ENCODE data around the gene IRF7. TPM values are rescaled to one million over a fixed set of nuclear protein-coding genes. Genes with fewer than 3 reads are reported as not detected.

Gene IRF7
- total and polyA plus RNA-seq, 2 donors (not counting 3 experiments of a cell fraction or from before 2014, with no cell fraction given): 12.6 to 14.7 TPM

- TF ChIP-seq EZH2 (IDR thresholded peaks at IDR 0.05; ENCODE audit: borderline replicate concordance, low read depth, low read length, severe bottlenecking) (no peak), POLR2AphosphoS5 (IDR thresholded peaks at IDR 0.05; ENCODE audit: insufficient read depth, low read depth, low read length) (no peak), GATA2 (IDR thresholded peaks at IDR 0.05; ENCODE audit: insufficient read depth, insufficient read length, low read depth, low read length) (no peak), JUN (IDR thresholded peaks at IDR 0.05; ENCODE audit: borderline replicate concordance, insufficient read depth, insufficient read length, low read depth) (no peak), MYC (IDR thresholded peaks at IDR 0.05; ENCODE audit: low read depth, low read length) (no peak), POLR2A (IDR thresholded peaks at IDR 0.05; ENCODE audit: low read depth, low read length) (no peak), FOS (IDR thresholded peaks at IDR 0.05; ENCODE audit: borderline replicate concordance, insufficient read depth, low read length) (no peak)
- TF ChIP-seq, protein P1, sequence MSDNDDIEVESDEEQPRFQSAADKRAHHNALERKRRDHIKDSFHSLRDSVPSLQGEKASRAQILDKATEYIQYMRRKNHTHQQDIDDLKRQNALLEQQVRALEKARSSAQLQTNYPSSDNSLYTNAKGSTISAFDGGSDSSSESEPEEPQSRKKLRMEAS (IDR thresholded peaks at IDR 0.05; ENCODE audit: insufficient read depth, insufficient read length): no peak
- TF ChIP-seq, protein P2, sequence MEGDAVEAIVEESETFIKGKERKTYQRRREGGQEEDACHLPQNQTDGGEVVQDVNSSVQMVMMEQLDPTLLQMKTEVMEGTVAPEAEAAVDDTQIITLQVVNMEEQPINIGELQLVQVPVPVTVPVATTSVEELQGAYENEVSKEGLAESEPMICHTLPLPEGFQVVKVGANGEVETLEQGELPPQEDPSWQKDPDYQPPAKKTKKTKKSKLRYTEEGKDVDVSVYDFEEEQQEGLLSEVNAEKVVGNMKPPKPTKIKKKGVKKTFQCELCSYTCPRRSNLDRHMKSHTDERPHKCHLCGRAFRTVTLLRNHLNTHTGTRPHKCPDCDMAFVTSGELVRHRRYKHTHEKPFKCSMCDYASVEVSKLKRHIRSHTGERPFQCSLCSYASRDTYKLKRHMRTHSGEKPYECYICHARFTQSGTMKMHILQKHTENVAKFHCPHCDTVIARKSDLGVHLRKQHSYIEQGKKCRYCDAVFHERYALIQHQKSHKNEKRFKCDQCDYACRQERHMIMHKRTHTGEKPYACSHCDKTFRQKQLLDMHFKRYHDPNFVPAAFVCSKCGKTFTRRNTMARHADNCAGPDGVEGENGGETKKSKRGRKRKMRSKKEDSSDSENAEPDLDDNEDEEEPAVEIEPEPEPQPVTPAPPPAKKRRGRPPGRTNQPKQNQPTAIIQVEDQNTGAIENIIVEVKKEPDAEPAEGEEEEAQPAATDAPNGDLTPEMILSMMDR (IDR thresholded peaks at IDR 0.05; ENCODE audit: extremely low read depth in 1 of 2, insufficient read depth in 1 of 2, low read depth in 1 of 2, low read length in 2 of 2): no peak
- Histone ChIP-seq H3K4me3 (replicated peaks in 1 of 3; ENCODE audit: insufficient read depth in 1 of 3, low read depth in 1 of 3, low read length in 3 of 3) (no peak overlapping the region), H3K9ac (replicated peaks; ENCODE audit: extremely low read depth, insufficient read depth, low read length) (no peak overlapping the region), H3K9me1 (replicated peaks; ENCODE audit: control insufficient read depth, extremely low read depth, insufficient read depth, low read length) (no peaks in the 10 kb centered on the region), H3K9me3 (replicated peaks; ENCODE audit: control insufficient read depth, insufficient read depth, low read length) (no peaks in the 10 kb centered on the region), H3K79me2 (ENCODE audit: control insufficient read depth, insufficient read depth, low read length) (no peaks in the 10 kb centered on the region), H2AFZ (ENCODE audit: low read depth, low read length) (no peak overlapping the region), H3K27ac (ENCODE audit: insufficient read depth, low read depth, low read length) (no peak overlapping the region), H3K27me3 (ENCODE audit: control insufficient read depth in 2 of 2, insufficient read depth in 2 of 2, low read length in 2 of 2) (peaks cover 2 to 12% of the 10 kb centered on the region in 2 experiments), H3K4me2 (ENCODE audit: insufficient read depth, low read length) (no peak overlapping the region), H3K36me3 (ENCODE audit: control insufficient read depth in 2 of 2, extremely low read depth in 1 of 2, insufficient read depth in 2 of 2, low read length in 2 of 2) (no peaks in the 10 kb centered on the region), H4K20me1 (replicated peaks; ENCODE audit: control insufficient read depth, extremely low read depth, insufficient read depth, low read length) (no peaks in the 10 kb centered on the region), H3K4me1 (ENCODE audit: control insufficient read depth, extremely low read depth, insufficient read depth, low read length) (no peaks in the 10 kb centered on the region)
- dilution Hi-C loops (cut with MboI; ENCODE audit: extremely low pct_ligation_motif_present, low sequenced_read_pairs): no loop called here
- intact Hi-C loops (cut with micrococcal nuclease): no loop called here
- ChIA-PET POLR2A (no interaction called here), CTCF (no interaction called here)
- FAIRE-seq (no peak), DNase-seq (ENCODE audit: low read depth, low spot score) (no peak)
- BruUV-seq (replicated peaks): no TSS peak
Measured at GRCh38 chr11:621838-622237, 6.1 kb upstream of the IRF7 start.
